Left lobe of liver (tissue), 2 donors: ENCODE measurements around the gene SNAI1. TPM values are rescaled to one million over a fixed set of nuclear protein-coding genes. Genes with fewer than 3 reads are reported as not detected.

Experiments
- ATAC-seq: fragments of 200-7000 bp; cut with Tn5 transposase; one replicate; pipeline ENCODE4 v1.9.1; 2020; ENCODE audit warnings: mild to moderate bottlenecking, moderate library complexity
- DNase-seq: peaks from one replicate; pipeline ENCODE4 v3.0.0-alpha.2; 2020; ENCODE audit warnings: low spot score
- total RNA-seq: library from RNA; stranded (reverse); gene quantifications from one replicate; pipeline ENCODE4 v1.2.1, GENCODE V29; 2021
- donor health status: DM: no; HTN: no; CAD: no; lungs with moderate emphysema.
- donor health status: DM: no; HTN: yes; CAD: no.

SNAI1 gene
- total RNA-seq, 1 donor from 2014 or later: 0.75 TPM

- DNase-seq: no peak
- no peak for ATAC-seq
Measured at GRCh38 chr20:50032955-50033666, 50.3 kb downstream of the SNAI1 start.

GRCh38 chr20:50034567-50035180 lies 51.9 kb downstream of the SNAI1 start:
- ATAC-seq (no peak), DNase-seq (no peak)

DNA sequence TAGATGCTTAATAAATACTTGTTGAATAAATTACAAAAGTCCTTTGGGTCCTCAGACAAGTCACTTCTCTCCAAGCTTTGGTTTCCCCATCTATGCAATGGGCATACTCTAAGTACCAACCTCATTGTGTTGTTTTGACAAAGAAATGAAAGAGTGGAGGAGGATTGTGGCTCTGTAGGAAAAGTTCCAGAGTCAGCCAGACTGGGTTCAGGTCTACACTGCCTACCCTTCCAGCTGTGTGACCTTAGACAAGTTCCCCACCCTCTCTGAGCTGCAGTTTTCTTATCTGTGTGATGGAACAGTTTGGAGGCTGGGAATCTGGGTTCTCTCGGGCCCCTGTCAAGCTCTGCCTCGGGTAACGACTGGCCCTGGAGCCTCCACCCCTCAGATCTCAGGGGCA lies 53.9 kb downstream of the SNAI1 start:
- ATAC-seq (no peak), DNase-seq (no peak)

DNA sequence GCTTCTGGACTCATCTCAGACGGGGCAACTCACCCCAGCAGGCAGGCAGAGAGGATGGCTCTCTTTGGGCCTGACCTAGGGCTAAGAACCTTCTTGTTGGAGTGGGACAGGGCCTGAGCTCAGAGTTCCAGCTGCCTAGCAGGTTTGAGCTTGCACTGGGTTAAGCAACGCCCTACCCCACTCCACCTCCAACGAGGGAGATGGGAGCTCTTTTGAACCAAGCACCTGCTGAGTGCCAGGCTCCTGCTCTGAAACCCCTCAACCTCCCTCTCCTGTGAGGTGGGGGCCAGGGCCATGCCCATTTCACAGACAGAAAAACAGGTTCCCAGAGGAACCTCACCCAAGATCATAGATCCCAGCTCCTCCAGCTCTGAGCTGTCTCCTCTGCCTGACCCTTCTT lies 54.3 kb downstream of the SNAI1 start:
- DNase-seq (no peak), ATAC-seq (no peak)

- DNase-seq (no peak), ATAC-seq (no peak)
Measured at GRCh38 chr20:50037575-50037974, 54.8 kb downstream of the SNAI1 start.

DNA sequence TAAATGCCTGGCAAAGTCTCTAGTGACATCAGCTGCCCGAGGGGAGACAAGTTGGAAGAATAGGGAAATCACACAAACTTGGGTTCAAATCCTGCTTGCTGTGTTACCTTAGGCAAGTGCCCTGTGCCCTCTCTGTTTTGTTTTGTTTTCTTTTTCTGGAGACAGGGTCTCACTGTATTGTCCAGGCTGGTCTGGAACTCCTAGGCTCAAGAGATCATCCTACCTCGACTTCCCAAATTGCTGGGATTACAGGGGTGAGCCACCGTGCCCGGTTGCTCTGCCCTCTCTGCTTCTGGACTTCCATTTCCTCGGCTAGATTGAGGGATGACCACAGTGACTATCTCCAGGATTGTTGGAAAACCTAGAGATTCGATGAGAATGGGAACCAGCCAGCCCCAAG lies 55.4 kb downstream of the SNAI1 start:
- DNase-seq (no peak), ATAC-seq (no peak)

Other genes with a start within 250 kb of the SNAI1 start
- gene SLC9A8, start 170.2 kb upstream of the SNAI1 start, total RNA-seq: 8.6 TPM
- 3.2 TPM for gene SPATA2, start 67.5 kb upstream of the SNAI1 start, total RNA-seq
- 42.6 TPM for gene RNF114, start 46.6 kb upstream of the SNAI1 start, total RNA-seq
- 30.9 TPM for gene UBE2V1, start 130.2 kb downstream of the SNAI1 start, total RNA-seq
- gene PEDS1, start 170.7 kb downstream of the SNAI1 start, total RNA-seq: 9.1 TPM
- 215 TPM for gene CEBPB, start 207.8 kb downstream of the SNAI1 start, total RNA-seq